ENCODE data around the gene MCF2L2.

MCF2L2 gene

GRCh38 chr3:183318877-183319276 is 109.5 kb downstream of the MCF2L2 start:
- DNase-seq, result no peak

DNA sequence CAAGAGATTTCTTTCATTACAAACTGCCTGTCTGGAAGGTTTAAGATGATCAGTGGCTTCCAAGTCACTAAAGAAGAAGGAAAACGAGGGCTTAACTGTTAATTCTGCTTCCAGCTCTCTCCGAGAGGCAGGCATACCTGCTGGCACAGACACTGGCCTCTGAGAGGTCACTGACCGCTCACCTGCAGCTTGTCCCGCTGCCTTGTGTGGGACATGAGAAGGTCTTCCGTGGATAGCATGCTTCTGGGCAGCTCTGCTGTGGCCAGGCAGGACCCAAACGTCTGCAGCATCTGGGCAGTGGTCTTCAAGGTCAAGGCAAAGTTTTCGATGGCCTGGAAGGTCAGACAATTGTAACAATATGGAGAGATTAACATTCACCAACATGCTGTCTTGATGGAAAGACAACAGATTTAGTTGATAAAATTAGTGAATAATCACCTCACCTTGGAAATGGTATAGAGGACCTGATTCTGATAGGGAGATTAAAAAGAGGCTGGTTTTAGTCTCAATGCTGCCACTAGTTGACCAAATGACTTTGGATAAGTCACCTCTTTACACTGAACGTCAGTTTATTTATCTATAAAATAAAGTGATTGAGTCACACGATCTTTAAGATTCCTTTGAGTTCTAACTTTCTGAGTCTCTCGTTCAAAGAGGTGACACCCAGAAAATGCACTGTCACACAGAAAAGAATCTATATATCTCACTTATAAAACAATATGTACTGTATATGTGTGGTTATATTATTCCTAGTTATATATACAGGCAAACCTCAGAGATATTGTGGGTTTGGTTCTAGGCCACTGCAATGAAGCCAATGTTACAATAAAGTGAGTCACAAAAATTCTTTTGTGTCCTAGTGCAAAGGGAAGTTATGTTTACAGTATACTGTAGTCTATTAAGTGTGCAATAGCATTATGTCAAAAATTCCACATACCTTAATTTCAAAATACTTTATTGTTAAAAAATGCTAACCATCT is 110.2 kb downstream of the MCF2L2 start:
- no peak for DNase-seq

GRCh38 chr3:183317271-183317670 is 111.1 kb downstream of the MCF2L2 start:
- no peak for DNase-seq

GRCh38 chr3:183315739-183316138 is 112.7 kb downstream of the MCF2L2 start:
- no peak for DNase-seq

DNA sequence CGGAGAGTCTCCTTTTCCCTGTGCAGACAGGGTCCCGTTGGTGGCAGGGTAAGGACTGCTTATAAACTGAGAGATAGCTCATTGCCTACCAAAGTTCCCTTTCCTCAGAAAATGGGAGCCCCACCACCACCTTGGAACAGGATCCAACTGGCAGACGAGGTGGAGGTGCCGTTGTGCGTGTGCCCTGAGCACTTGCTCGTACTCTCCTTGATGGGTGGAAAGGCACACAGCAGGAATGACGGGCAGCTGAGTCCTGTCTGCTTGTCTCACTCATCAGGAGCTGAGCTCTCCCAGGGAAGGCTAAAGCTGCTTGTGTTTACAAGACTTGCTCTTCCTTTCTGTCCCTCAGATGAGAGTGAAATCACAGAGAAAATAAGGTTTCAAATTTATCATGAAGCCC is 114.7 kb downstream of the MCF2L2 start:
- no peak for DNase-seq

- no peak for DNase-seq
Measured at GRCh38 chr3:183313351-183313750, 115.1 kb downstream of the MCF2L2 start.

- no peak for DNase-seq
Measured at GRCh38 chr3:183312433-183312832, 116.0 kb downstream of the MCF2L2 start.

- DNase-seq, result no peak
Measured at GRCh38 chr3:183310936-183311335, 117.5 kb downstream of the MCF2L2 start.

DNA sequence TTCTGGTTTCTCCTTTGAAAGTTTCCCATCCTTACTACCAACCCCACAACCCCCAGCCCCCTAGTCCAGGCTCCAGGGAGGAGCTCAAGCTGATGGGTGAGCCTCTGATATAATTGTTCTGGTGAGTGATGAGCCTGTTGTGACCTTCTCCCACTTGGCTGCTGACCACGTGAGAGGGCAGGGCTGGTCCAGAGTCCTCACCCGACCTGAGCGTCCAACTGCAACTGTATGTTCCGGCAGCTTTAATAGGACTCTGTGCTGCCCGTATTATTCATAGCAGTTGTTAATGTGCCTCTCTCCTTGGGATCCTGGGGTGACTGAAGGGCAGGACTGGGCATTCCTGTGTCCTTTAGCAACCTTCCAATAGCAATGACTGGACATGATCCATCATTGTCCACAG is 119.1 kb downstream of the MCF2L2 start:
- no peak for DNase-seq

DNA sequence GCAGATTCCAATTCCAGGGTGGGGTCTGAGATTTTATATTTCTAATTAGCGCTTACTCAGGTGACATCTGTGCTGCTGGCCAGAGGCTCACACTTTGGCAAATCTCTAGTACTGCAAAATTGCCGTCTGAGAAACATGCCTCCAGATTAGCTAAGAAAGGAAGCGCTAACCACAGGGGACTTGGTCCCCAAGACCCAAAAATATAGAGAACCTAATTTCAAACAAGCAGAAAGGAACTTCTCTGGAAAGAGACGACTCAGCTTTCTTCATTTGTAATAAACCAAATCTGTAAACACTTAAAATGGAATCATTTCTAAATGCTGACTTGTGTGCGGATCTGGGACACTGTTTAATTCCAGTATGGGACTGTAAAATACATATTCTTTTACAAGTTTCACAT is 119.7 kb downstream of the MCF2L2 start:
- DNase-seq, result no peak

DNA sequence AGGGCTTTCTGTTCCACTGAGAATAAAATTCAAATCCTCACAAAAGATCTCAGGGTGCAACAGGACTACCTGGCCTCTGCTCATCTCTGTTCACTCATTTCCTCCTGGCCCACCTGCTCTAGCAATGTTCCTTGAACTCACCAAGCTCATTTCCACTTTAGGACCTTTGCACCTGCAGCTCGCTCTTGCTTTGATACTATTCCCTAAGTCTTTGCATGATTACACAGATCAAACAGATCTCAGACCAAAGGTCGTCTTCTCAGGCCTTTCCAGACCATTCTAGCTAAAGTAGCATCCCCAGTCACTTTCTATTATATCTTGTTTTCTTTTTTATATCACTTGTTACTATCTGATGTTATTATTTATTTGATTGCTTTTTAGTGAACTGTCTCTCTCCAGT is 120.7 kb downstream of the MCF2L2 start:
- no peak for DNase-seq

DNA sequence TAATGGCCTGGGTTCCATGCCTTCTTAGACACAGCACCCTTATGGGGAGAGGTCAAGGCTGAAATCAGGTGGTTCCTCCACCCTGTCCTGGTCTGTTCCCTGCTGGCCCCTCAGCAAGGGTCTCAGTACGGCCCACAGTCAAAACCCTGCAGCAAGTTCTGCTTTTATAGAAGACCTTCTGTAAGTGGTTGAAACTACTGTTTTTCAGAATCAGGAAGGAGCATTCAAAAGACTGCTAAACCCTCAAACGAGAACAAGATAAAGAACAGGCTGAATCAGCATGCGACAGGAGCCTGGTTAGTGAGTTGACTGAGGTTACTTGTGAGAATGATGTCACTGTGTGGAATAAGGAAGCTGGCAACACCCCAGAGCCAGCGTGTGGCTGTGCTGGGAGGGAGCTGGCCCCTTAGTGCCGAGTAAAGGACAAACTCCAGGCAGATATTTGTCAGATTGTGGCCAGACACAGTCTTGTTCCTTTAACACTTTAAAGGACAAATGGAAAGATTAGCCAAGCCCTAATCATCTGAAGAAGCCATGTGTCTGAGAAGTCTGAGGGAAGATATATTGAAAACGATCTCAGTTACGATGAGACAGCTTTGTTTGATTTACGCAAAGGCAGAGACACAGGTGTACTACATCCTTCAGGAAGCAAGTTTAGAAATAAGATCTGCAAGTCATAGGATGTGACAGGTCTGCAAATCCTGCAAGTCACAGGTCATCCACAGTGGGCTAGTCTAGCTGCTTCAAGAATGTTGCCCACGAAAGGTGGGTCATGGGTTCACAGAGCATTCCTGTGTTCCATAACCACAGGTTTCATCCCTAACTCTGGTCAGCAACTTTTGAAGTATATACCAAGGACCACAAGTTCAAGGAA is 121.4 kb downstream of the MCF2L2 start:
- DNase-seq, result peak; percentile 67 to 69

DNA sequence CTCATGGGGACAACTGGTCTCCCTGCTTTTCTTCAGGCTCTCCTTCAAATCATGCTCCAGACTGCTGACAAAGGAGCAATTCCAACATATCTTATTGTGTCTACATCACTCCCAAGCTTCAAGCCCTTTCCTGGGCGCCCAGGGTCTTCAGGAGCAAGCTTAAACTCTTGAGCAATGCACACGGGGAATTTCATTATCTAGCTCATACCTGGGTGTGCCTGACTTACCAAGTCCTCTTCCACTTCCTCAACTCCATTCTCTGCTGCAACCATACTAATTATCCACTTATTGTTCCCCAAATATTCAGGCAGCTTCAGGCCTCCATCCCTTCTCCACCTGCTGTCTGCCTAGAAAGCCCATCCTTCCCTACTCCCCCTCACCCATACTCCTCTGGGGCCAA is 124.7 kb downstream of the MCF2L2 start:
- DNase-seq, result no peak

DNA sequence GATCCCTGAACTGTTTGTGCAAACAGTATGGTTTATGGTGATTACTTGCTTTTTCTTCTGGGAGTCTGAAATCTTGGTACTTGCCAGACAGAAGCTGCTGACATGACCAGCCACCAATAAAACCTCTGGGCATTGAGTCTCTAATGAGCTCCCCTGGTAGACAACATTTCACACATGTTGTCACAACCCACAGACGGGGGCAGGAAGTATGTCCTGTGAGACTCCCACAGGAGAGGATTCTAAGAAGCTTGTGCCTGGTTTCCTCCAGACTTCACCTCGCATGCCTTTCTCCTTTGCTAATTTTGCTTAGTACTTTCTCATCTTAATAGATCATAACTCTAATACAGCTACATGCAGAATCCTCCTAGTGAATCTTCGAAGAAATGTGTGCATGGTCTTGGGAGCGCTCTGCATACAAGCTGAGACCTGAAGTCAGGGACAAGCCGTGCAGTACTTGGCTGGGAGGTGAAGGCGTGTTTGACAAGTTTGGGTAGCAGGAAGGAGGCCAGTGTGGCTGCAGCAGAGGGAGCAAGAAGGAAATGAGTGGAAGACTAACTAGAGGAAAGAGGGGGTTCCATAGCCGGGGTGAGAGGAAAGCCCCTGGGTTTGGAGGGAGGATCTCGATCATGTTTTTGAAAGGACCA is 126.4 kb downstream of the MCF2L2 start:
- DNase-seq, result no peak

DNA sequence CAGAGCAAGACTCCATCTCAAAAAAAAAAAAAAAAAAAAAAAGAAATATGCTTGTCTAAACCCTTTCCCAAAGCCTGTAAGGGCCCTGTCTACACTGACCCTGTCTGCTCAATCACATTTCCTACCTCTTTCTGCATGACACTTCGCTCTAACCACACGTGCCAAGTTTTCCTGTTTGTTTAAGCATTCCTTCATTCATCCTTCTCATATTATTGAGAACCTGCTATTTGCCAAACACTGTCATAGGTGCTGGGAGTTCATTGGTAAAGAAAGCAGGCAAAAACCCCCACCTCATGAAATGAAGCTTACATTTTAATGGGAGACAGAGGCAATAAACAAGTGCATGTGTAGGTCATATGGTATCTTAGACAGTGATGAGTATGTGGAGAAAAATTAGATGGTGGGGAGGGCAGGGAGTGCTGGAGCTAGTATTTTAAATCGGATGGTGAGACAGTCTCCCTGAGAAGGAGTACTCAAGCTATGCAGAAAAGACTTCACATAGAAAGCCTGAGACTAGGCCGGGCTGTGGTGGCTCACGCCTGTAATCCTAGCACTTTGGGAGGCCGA is 127.3 kb downstream of the MCF2L2 start:
- DNase-seq, result no peak

DNA sequence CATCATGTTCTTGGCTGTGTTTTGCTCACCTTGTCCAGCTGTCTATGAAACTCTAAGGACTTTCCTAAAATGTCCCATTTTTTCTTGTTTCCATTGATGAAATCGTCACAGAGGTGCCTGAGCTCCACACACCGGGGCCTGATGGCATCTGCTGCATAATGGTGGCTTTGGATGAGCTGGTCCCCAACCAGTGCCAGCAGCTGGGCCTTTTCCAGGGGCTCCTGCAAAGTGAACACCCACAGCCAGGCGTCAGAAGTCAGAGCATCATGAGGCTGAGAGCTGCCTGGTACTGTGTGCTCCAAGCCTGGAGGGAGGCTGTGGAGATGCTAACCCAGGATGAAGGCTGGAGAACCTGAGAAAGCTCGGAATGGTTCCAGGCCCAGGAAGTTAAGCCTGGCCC is 128.4 kb downstream of the MCF2L2 start:
- no peak for DNase-seq

GRCh38 chr3:183298701-183299153 is 129.7 kb downstream of the MCF2L2 start:
- no peak for DNase-seq

- no peak for DNase-seq
Measured at GRCh38 chr3:183296944-183297343, 131.5 kb downstream of the MCF2L2 start.

GRCh38 chr3:183295211-183295610 is 133.2 kb downstream of the MCF2L2 start:
- no peak for DNase-seq

DNA sequence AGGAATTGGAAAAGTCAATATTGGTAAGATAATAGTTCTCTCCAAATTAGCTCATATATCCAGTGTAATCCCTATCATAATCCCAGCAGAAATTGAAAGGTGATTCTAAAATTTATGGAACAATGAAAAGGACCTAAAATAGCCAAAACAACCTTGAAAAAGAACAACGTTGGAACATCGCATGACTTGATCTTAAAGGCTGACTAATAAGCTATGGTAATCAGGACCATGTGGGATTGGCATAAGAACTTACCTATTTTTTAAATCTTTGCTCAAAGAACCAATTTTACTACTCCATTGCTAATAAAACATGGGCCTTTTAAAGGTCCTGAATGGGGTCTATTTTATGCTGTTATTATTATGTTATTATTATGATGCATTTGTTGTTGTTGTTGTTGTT is 134.5 kb downstream of the MCF2L2 start:
- DNase-seq, result no peak

- no peak for DNase-seq
Measured at GRCh38 chr3:183291497-183292031, 136.9 kb downstream of the MCF2L2 start.

DNA sequence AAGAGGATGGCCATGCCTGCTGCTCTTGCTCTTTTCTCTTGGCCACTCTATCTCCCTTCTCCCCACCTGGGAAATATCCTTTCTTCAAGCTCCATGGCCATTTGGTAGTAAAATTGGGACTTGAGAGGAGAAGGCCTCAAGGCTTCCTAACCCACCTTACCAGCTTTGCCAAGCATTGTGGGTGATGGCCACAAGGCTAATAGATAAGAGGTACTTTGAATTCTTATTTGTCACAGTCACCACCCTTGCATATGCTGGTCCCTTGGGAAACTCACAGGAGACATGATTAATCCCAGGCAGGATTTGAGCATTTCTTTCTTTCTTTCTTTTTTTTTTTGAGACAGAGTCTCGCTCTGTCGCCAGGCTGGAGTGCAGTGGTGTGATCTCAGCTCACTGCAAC is 138.2 kb downstream of the MCF2L2 start:
- DNase-seq, result no peak

GRCh38 chr3:183288117-183288516 is 140.3 kb downstream of the MCF2L2 start:
- DNase-seq, result no peak
